Measurements from ENCODE around the gene AKNA. TPM values are rescaled to one million over a fixed set of nuclear protein-coding genes. Genes with fewer than 3 reads are reported as not detected.

AKNA gene
- total and polyA plus RNA-seq, 2 of the 8 experiments (the other 6 are each of a cell fraction or from before 2014, with no cell fraction given), result 21.0 to 27.4 TPM

DNA sequence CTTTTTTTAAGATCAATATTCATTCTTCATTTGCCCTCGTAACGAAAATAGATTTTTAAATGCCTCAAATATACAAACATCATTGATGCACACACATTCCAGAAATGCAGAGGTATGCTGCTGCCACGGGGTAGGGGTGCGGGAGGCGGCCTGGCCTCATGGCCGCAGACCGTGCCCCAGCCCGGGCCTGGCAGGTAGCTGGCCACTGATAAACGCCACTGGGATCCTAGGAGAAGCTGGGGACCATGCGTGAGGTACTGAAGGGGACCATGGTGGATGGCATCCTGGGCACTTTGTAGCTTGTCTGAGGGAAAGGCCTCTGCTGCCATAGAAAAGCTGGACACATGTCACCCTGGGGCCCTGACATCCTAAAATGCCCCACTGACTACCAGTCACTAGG is 51.6 kb downstream of the AKNA start:
- Histone ChIP-seq H2BK20ac (ENCODE audit: low read length) (no peak overlapping the region), H4K5ac (ENCODE audit: insufficient read length, low read depth, low read length) (no peak overlapping the region), H3K14ac (ENCODE audit: insufficient read length) (no peak overlapping the region), H2AK5ac (ENCODE audit: low read depth, low read length) (no peak overlapping the region), H3K4me2 (ENCODE audit: insufficient read depth in 1 of 2, low read depth in 2 of 2, low read length in 2 of 2) (no peak overlapping the region), H3K79me2 (ENCODE audit: control insufficient read depth in 1 of 2, insufficient read depth in 2 of 2, low read length in 2 of 2) (no peaks in the 10 kb centered on the region), H3K4me1 (replicated peaks in 1 of 4; ENCODE audit: control insufficient read depth in 3 of 4, insufficient read depth in 4 of 4, low read length in 3 of 4) (0 out of 7 replicates have a peak, but pooled peaks cover 0 to 2% (median 0%) of the 10 kb centered on the region in 4 experiments), H3K18ac (ENCODE audit: extremely low read depth, low read length) (no peak overlapping the region), H2BK12ac (ENCODE audit: low read depth, low read length) (no peak overlapping the region), H3K9me3 (ENCODE audit: insufficient read depth in 2 of 2, low read depth in 1 of 2, low read length in 1 of 2) (no peaks in the 10 kb centered on the region), H3K9ac (replicated peaks in 1 of 4; ENCODE audit: extremely low read depth in 1 of 4, low read depth in 3 of 4, low read length in 3 of 4) (no peak overlapping the region), H3K56ac (replicated peaks; ENCODE audit: insufficient read length, low read depth, low read length) (no peak overlapping the region), H4K91ac (replicated peaks; ENCODE audit: insufficient read length, low read length) (no peak overlapping the region), H3K27ac (ENCODE audit: low read depth, low read length) (no peak overlapping the region), H4K20me1 (replicated peaks in 1 of 2; ENCODE audit: control insufficient read depth in 1 of 2, insufficient read depth in 2 of 2, low read length in 2 of 2) (peaks cover 0 to 2% of the 10 kb centered on the region in 2 experiments), H3K27me3 (replicated peaks in 1 of 4; ENCODE audit: control insufficient read depth in 3 of 4, extremely low read depth in 1 of 4, insufficient read depth in 3 of 4, low read length in 3 of 4) (no peaks in the 10 kb centered on the region), H2BK15ac (ENCODE audit: low read length) (no peak overlapping the region), H3K23ac (ENCODE audit: insufficient read length) (no peak overlapping the region), H3K23me2 (ENCODE audit: low read depth, low read length) (no peaks in the 10 kb centered on the region), H3K4me3 (ENCODE audit: extremely low read depth in 1 of 4, insufficient read depth in 2 of 4, low read depth in 3 of 4, low read length in 4 of 4) (no peak overlapping the region), H3K36me3 (ENCODE audit: control insufficient read depth in 2 of 4, insufficient read depth in 4 of 4, low read length in 3 of 4) (peaks cover 10 to 30% (median 22%) of the 10 kb centered on the region in 4 experiments; a peak in 7 of 8 replicates), H3K4ac (replicated peaks; ENCODE audit: insufficient read length, low read depth, low read length) (no peak overlapping the region), H2BK5ac (ENCODE audit: low read depth, low read length) (no peak overlapping the region), H4K8ac (ENCODE audit: extremely low read depth, insufficient read depth, low read length) (no peak overlapping the region), H3K79me1 (ENCODE audit: low read depth, low read length) (no peaks in the 10 kb centered on the region), H2BK120ac (replicated peaks; ENCODE audit: low read depth, low read length) (no peak overlapping the region), H2AFZ (ENCODE audit: low read length) (no peak overlapping the region)
- DNase-seq (ENCODE audit: low read depth in 1 of 2, low spot score in 2 of 2), result no peak
- 86% methylated on average over 10 of the region's 10 CpGs; no CpG with 5 or more reads in 1 of the 2 experiments for WGBS, 2 experiments (ENCODE audit: extremely low coverage in 1 of 2, insufficient coverage in 1 of 2, insufficient read length in 1 of 2, insufficient replicate concordance in 2 of 2, low coverage in 1 of 2, low lambda C conversion rate in 2 of 2, missing lambda C conversion rate in 1 of 2)
- POLR2A ChIA-PET (ENCODE audit: partially characterized antibody), result interaction anchor here (0.6 to 1.5 kb wide), 3 partner anchors 8 to 20 kb away, joined by 3 to 4 read pairs (median 3); no protein-coding TSS in a partner anchor
- no peak for FAIRE-seq
- CTCF ChIA-PET (ENCODE audit: partially characterized antibody), result interaction anchor here (0.6 to 1.6 kb wide), 4 partner anchors 10 to 254 kb away, joined by 3 to 5 read pairs (median 4); no protein-coding TSS in a partner anchor
- TF ChIP-seq HDAC2 (IDR thresholded peaks at IDR 0.05; ENCODE audit: borderline replicate concordance in 1 of 2, low read depth in 2 of 2, low read length in 2 of 2) (no peak), NANOG (IDR thresholded peaks at IDR 0.05; ENCODE audit: insufficient read depth, low read depth, low read length, poor library complexity, severe bottlenecking) (no peak), HDAC6 (IDR thresholded peaks at IDR 0.05; ENCODE audit: low read depth, low read length) (no peak), EZH2 (IDR thresholded peaks at IDR 0.05; ENCODE audit: low read depth, low read length, severe bottlenecking) (no peak), TBP (IDR thresholded peaks at IDR 0.05; ENCODE audit: low read depth, low read length) (no peak)
- TF ChIP-seq, protein P1, sequence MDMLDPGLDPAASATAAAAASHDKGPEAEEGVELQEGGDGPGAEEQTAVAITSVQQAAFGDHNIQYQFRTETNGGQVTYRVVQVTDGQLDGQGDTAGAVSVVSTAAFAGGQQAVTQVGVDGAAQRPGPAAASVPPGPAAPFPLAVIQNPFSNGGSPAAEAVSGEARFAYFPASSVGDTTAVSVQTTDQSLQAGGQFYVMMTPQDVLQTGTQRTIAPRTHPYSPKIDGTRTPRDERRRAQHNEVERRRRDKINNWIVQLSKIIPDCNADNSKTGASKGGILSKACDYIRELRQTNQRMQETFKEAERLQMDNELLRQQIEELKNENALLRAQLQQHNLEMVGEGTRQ (IDR thresholded peaks at IDR 0.05; ENCODE audit: low read length), result no peak
